HepG2 (cell line): Measurements from ENCODE around the gene WFDC10B.

Source experiments
- NFE2L1 ChIP-seq: sonication (generic); formaldehyde crosslinking; IDR thresholded peaks from 2 replicates; pipeline ENCODE4 v1.4.0; 2020; ENCODE audit warnings: missing genetic modification reagents, mild to moderate bottlenecking, borderline replicate concordance
- TRIM24 ChIP-seq: sonication (generic); formaldehyde crosslinking; IDR thresholded peaks from 2 replicates; pipeline ENCODE4 v1.8.0; 2022; ENCODE audit warnings: mild to moderate bottlenecking, missing genetic modification reagents

- TF ChIP-seq TRIM24 (CRISPR knock-in tag) = no peak
- TF ChIP-seq NFE2L1 (CRISPR knock-in tag) = no peak
These were observed 31.2 kb upstream of the WFDC10B start for GRCh38 chr20:45735988-45736387.
